Activated gamma-delta T cell (primary cell): ENCODE data around the gene TMEM82.
"Not testable (repeated sequence)": the region's sequence is repeated elsewhere in the genome, so short reads cannot be mapped to it uniquely, and the experiment has no call there.

Experiments used
- DNase-seq: peaks from one replicate; lab custom pipeline; 2025; lab: John Stamatoyannopoulos, UW
- total RNA-seq, 2 donors: gene quantifications; one replicate each; lab custom pipeline; 2026; lab: John Stamatoyannopoulos, UW

TMEM82 gene
- total RNA-seq, result 0 to 0.09 reads per million in 2 donors

GRCh38 chr1:15742339-15742801 is at the start of gene TMEM82:
TMEM82 (plus strand) TSS chr1:15742499; CDS start chr1:15742560, 61 bp downstream.
- no peak for DNase-seq

- DNase-seq, result no peak
Observed at GRCh38 chr1:15693371-15693770, 48.9 kb upstream of the TMEM82 start.

- DNase-seq, result no peak
Observed at GRCh38 chr1:15696956-15697521, 45.3 kb upstream of the TMEM82 start.

- no peak for DNase-seq
Observed at GRCh38 chr1:15698201-15698600, 44.1 kb upstream of the TMEM82 start.

DNA sequence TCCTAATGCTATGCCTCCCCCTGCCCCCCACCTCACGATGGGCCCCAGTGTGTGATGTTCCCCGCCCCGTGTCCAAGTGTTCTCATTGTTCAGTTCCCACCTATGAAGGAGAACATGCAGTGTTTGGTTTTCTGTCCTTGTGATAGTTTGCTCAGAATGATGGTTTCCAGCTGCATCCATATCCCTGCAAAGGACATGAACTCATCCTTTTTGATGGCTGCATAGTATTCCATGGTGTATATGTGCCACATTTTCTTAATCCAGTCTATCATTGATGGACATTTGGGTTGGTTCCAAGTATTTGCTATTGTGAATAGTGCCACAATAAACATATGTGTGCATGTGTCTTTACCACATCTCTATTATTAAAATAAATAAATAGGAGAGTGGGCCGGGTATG is 43.0 kb upstream of the TMEM82 start:
- not testable (repeated sequence) for DNase-seq

DNA sequence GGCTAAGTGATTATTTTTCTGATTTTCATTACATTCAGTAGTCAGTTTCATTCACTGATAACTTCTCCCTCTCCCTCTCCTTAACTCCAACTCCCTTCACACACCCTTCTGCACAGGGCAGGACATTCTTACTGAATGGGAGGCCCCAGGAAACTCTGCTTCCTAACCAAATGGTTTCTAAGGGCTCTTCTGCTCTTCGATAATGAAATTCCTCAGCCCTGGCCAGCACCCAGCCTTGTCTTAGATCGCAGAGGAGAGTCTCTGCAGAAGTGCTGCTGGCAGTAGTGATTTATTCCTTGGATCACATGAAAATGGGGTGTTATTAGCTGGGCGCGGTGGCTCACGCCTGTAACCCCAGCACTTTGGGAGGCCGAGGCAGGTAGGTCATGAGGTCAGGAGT is 41.8 kb upstream of the TMEM82 start:
- DNase-seq, result no peak

- DNase-seq, result no peak
Observed at GRCh38 chr1:15701784-15702183, 40.5 kb upstream of the TMEM82 start.

DNA sequence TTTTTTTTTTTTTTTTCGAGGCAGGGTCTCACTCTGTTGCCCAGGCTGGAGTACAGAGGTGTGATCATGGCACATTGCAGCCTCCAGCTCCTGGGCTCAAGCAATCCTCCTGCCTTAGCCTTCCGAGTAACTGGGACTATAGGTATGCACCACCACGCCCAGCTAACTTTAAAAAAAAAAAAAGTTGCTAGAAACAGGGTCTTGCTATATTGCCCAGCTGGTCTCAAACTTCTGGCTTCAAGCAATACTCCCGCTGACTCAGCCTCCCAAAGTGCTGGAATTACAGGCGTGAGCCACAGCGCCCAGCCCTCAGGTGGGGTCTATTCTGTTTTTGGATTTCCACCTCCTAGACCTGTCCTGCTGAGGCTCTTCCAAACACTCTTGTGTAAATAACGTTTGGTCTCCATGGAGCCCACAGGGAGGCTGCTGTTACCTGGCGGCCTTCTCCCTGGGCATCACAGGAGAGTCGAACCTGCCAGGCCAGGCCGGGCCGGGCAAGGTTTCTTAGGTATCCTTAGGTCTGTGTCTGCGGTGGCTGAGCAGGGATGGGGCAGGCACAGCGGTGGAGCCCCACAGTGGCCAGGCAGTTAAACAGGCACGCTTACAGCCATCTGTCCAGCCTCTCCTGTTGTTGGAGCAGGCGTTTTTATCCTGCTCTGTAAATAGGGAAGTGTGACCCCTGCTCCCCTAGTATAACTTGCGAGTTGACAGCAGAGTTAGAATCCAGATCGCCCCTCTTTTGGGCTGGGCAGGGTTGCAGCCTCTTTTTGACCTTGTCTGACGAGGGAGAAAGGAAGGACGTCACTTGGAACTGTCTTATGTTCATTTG is 39.4 kb upstream of the TMEM82 start:
- DNase-seq, result no peak

DNA sequence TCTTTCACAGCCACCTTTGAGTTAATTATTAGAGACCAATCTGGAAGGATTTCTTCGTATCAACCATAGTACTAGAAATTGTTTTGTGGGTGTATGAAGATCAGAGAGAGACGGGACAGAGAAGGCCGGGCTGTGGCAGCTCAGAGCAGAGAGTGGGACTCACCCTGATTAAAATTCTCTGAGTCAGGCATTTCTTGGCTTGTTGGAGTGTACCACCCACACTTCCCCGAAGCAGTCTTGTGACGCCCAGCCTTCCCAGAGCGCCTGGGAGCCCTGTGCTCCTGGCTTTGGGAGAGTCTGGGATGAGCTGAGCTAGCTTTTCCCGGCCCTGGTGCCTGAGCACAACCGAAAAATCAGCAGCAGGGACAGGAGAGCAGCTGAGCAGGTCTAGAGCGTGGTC is 38.7 kb upstream of the TMEM82 start:
- DNase-seq, result no peak

DNA sequence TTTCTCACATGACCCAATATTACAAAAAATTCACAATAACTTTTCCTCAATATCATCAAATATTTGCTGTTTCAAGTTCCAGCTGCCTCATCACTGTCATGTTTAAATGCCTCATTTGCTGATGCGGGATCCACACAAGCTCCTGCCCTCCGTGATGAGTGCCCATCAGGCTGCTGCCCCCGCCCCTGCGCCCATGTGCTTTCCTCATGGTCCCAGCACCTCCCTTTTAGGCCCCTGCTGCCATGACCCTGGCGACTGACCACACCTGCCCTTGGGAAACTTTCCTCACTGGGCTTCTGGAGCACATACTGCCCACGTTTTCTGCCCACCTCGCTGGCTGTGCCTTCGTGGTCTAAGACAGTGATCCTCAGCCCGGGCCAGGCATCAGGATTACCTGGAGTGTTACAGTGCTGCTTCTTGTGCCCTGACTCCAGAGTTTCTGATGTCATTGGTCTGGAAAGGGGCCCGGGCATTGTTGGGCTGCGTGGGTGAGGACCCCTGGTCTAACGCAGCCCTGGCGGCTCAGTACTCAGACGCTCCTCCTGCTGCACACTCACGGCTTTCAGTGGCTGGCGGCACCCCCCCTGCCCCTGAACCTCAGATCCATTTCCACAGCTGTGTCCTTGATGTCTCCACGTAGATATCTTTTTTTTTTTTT is 37.6 kb upstream of the TMEM82 start:
- DNase-seq, result no peak

DNA sequence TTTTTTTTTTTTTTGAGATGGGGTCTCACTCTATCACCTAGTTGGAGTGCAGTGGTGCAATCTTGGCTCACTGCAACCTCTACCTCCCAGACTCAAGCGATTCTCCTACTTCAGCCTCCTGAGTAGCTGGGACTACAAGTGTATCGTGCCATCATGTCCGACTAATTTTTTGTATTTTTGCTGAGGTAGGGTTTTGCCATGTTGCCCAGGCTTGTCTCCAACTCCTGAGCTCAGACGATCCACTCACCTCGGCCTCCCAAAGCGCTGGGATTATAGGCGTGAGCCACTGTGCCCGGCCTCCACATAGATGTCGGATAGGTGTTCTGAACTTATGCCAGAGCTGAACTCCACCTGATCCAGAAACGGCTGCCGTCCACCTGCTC is 37.1 kb upstream of the TMEM82 start:
- no peak for DNase-seq

- DNase-seq, result no peak
Observed at GRCh38 chr1:15706751-15707150, 35.5 kb upstream of the TMEM82 start.

DNA sequence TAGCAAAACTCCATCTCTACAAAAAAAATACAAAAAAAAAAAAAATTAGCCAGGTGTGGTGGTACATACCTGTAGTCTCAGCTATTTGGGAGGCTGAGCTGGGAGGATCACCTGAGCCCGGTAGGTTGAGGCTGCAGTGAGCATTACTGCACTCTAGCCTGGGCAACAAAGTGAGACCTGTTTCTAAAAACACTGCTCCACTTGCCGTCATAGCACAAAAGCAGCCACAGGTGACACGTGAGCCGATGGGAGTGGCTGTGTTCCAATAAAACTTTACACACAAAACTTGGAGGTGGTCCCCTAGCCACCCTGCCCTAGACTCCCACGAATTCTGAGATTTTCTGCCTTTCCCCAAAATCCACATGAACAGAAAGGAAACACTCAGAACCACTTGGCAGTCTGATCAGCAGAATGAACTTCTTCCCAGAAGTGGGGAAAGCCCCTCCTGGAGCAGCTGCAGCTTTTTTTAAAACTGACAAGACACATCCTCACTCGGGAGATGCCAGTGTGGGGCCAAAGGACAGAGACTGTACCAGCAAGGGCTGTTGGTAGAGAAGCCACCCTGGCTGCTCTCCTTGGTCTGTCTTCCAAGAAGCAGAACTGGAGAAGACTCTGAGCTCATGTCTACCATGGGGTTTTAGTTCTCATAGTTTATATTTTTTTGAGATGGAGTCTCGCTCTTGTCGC is 34.9 kb upstream of the TMEM82 start:
- no peak for DNase-seq

GRCh38 chr1:15708486-15709137 is 33.7 kb upstream of the TMEM82 start:
- no peak for DNase-seq

- DNase-seq, result no peak
Observed at GRCh38 chr1:15709226-15709625, 33.1 kb upstream of the TMEM82 start.

DNA sequence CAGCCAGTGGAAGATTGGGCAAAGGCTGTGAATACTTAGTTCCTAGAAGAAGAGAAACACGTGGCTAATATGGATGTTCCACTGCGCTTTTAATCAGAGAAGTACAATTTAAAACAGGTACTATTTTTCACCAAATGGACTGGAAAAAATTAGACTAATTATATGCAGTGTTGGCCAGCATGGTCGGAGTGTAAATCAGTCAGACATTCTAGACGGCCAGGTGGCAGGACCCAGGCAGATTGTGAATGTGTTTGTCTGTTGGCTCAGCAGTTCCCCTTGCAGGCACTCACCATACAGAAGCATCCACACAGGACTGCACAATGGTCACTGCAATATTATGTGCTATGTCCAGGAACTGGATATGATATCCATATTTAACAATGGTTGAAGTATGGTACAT is 30.1 kb upstream of the TMEM82 start:
- DNase-seq, result no peak

- no peak for DNase-seq
Observed at GRCh38 chr1:15714406-15715136, 27.7 kb upstream of the TMEM82 start.

DNA sequence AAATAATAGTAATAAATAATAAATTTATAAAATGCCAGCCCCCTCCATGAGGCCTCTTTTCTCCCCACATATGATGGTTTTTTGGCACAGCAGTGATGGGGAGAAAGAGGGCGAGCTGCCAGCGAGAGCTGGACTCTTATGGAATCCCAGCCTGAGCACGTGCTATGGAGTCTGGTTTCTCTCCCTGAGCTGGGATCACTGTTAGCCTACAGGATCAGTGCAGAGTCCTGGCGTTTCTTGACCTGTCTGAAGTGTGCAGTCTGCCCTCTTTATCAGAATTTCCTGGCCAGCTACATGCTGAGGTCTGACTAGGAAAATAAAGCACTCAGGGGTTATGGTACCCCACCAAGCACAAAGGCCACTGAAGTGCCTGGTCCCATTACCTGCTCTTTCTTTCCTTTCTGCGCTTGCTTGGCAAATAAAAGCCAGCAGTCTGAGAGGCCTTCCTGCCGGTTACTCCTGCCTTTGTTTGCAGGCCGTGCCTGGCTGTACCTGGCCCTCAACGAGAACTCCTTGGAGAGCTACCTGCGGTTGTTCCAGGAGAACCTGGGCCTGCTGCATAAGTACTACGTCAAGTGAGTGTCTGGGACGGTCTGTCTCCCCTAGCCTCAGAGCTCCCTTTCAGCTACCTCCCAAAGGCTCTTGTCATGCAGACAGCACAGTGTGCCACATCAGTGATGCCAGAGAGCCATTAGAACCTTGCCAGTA is 24.7 kb upstream of the TMEM82 start:
- no peak for DNase-seq

DNA sequence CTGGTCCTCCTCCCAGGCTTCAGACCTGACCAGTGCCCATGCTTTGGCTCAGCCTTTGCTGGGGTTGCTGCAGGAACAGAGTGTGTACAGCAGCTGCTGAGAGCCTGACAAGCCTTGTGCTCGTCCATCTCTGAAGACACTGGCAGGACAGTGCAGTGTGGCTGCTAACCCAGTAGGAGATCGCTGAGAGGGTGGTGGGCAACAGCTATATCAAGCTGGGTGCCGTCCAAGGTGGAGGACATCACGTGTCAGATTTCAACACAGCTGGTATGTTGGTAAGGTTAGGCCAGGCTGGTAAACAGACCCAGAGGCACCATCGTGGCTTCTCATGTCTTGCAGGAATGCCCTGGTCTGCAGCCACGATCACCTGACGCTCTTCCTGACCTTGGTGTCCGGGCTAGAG is 24.1 kb upstream of the TMEM82 start:
- no peak for DNase-seq

DNA sequence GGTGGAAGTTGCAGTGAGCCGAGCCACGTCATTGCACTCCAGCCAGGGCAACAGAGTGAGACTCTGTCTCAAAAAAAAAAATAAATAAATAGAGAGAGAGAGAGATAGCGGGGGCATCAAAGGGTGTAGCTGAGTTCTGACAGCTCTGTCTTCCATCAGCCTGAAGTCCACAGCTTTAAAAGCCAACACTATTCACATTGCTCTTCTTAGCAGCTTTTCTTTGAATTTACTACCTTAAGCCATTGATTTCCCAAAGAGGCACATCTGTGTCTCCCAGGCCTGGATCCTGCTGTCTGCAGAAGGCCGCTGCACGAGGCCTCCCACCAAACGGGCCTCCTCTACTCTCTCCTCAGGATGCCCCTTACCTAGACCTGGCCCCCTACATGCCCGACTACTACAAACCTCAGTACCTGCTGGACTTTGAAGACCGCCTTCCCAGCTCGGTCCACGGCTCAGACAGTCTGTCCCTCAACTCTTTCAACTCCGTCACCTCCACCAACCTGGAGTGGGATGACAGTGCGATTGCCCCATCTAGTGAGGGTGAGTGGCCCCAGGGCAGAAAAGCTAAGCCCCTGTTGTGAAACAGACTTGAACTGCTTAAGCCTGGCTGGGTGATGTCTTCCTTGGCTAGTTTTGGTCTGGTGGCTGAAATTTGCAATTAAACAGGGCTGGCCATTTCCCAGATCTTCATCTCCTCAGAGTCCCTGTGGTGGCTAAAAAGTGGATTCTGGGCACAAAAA is 22.7 kb upstream of the TMEM82 start:
- DNase-seq, result no peak
